Right lobe of liver (tissue), 6 donors: ENCODE results near the gene ULK4. TPM values are rescaled to one million over a fixed set of nuclear protein-coding genes. Genes with fewer than 3 reads are reported as not detected.
"Not testable (repeated sequence)": the region's sequence is repeated elsewhere in the genome, so short reads cannot be mapped to it uniquely, and the experiment has no call there.

Experiments
- ATAC-seq, 4 donors: fragments of 200-7000 bp; cut with Tn5 transposase; one replicate each; pipeline ENCODE4 v1.9.1; 2020; ENCODE audit warnings: mild to moderate bottlenecking in 4 of 4, moderate library complexity in 4 of 4
- DNase-seq, 3 donors: peaks; one replicate each; pipeline ENCODE4 v3.0.0-alpha.2; 2020
- H3K27ac ChIP-seq, 3 donors: fragments of 200-600 bp; one replicate each; pipeline ENCODE4 v1.8.0; 2022
- H3K27me3 ChIP-seq, 2 donors: fragments of 200-600 bp; one replicate each; pipeline ENCODE4 v1.8.0; 2022
- H3K36me3 ChIP-seq, 4 donors: fragments of 200-600 bp; sonication (generic) in 1 of 4; one replicate each; pipeline versions ENCODE4 v1.5.1 to v1.8.0; 2017 to 2022; ENCODE audit warnings: control low read depth in 1 of 4
- H3K4me1 ChIP-seq, 4 donors: fragments of 200-600 bp; sonication (generic) in 1 of 4; one replicate each; pipeline versions ENCODE4 v1.5.1 to v1.8.0; 2017 to 2022; ENCODE audit warnings: control low read depth in 1 of 4
- H3K4me3 ChIP-seq, 3 donors: fragments of 200-600 bp; one replicate each; pipeline ENCODE4 v1.8.0; 2022
- H3K9me3 ChIP-seq, 4 donors: fragments of 200-600 bp; sonication (generic) in 1 of 4; one replicate each; pipeline versions ENCODE4 v1.5.1 to v1.8.0; 2017 to 2022; ENCODE audit warnings: control low read depth in 1 of 4
- POLR2A ChIP-seq: fragments of 450-650 bp; IDR thresholded peaks from one replicate; pipeline ENCODE4 v1.6.1; 2017; ENCODE audit warnings: antibody characterized with exemption, mild to moderate bottlenecking
- WGBS: methylation state at CpG from one replicate; pipeline ENCODE4 v1.1.6; 2018; ENCODE audit warnings: low coverage, low lambda C conversion rate; ENCODE audit not compliant: insufficient coverage; ENCODE audit errors: missing lambda C conversion rate; 5-methylcytosine and 5-hydroxymethylcytosine counted together
- intact Hi-C, 2 donors: fragments of 100-400 bp; cut with DNase I; formaldehyde crosslinking; loops; one replicate each; pipeline versions ENCODE4 v1.11.2 to v1.14.1; 2022
- total RNA-seq, 6 experiments: library from RNA; depleted of rRNA in 2 of 6; stranded (reverse); fragments of >200 nt in 2 of 6; fragmentation: NEBNext Ultra II Directional in 3 of 6; extraction: Animal tissue kit (Norgen Biotek cat#: 25700) in 3 of 6; gene quantifications; one replicate each; pipeline versions ENCODE4 v1.1.0 to v1.2.4, GENCODE V29; 2016 to 2023
- TF ChIP-seq, protein P1 (sequence below), 4 donors: fragments of 200-600 bp in 3 of 4; fragments of 450-650 bp in 1 of 4; IDR thresholded peaks; one replicate each; pipeline versions ENCODE4 v1.5.1 to v1.8.0; 2016 to 2022; ENCODE audit warnings: antibody characterized with exemption in 4 of 4, mild to moderate bottlenecking in 2 of 4
- donor health status: DM: no; HTN: yes; CAD: no.
- donor health status: DM: no; HTN: no; CAD: no.
- donor health status: DM: no; HTN: no; CAD: no.
- donor health status: DM: no; HTN: yes; CAD: no.
- donor health status: DM: no; HTN: yes; CAD: no.

The ULK4 gene
- total RNA-seq, 6 experiments from 2014 or later = 2.8 to 5.6 (median 4.9) TPM

DNA sequence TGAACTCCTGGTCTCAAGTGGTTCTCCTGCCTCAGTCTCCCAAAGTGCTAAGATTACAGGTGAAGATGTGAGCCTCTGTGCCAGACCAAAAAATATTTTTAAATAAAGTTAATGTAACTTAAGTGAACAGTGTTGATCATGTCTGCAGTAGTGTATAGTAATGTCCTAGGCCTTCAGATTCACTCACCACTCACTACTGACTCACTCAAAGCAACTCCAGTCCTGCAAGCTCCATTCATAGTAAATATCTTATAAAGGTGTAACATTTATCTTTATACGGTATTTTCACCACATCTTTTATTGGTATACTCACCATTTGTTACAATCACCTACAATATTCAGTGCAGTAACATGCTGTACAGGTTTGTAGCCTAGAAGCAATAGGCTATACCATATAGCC, 264.2 kb downstream of the ULK4 start:
- intact Hi-C loops = no loop called here
- 100% methylated on average over 1 of the region's 1 CpG for WGBS
- TF ChIP-seq, protein P1, sequence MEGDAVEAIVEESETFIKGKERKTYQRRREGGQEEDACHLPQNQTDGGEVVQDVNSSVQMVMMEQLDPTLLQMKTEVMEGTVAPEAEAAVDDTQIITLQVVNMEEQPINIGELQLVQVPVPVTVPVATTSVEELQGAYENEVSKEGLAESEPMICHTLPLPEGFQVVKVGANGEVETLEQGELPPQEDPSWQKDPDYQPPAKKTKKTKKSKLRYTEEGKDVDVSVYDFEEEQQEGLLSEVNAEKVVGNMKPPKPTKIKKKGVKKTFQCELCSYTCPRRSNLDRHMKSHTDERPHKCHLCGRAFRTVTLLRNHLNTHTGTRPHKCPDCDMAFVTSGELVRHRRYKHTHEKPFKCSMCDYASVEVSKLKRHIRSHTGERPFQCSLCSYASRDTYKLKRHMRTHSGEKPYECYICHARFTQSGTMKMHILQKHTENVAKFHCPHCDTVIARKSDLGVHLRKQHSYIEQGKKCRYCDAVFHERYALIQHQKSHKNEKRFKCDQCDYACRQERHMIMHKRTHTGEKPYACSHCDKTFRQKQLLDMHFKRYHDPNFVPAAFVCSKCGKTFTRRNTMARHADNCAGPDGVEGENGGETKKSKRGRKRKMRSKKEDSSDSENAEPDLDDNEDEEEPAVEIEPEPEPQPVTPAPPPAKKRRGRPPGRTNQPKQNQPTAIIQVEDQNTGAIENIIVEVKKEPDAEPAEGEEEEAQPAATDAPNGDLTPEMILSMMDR (IDR thresholded peaks at IDR 0.05) = no peak
- TF ChIP-seq POLR2A = no peak
- ATAC-seq = no peak
- no peaks in the 10 kb centered on the region for H3K27me3 ChIP-seq
- peaks cover 0 to 9% (median 3%) of the 10 kb centered on the region in 4 donors for H3K4me1 ChIP-seq
- H3K4me3 ChIP-seq = no peak overlapping the region
- H3K36me3 ChIP-seq = no peaks in the 10 kb centered on the region
- H3K27ac ChIP-seq = no peak overlapping the region
- DNase-seq = no peak
- no peaks in the 10 kb centered on the region for H3K9me3 ChIP-seq

DNA sequence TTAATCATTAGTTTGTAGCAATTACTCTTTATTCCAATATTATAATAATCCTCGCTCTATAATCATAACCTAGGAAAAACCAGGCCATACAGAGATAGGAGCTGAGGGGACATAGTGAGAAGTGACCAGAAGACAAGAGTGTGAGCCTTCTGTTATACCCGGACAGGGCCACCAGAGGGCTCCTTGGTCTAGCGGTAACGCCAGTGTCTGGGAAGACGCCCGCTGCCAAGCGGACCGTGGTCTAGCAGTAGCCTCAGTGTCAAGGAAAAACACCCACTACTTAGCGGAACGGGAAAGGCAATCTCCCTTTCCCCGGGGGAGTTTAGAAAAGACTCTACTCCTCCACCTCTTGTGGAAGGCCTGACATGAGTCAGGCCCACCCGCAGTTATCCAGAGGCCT, 266.1 kb downstream of the ULK4 start:
- ATAC-seq, H3K36me3 ChIP-seq, H3K9me3 ChIP-seq, H3K27me3 ChIP-seq, intact Hi-C loops, DNase-seq, H3K27ac ChIP-seq, H3K4me3 ChIP-seq: not testable (repeated sequence)
- 61% methylated on average over 6 of the region's 12 CpGs for WGBS
- H3K4me1 ChIP-seq = peaks cover 0 to 18% (median 4%) of the 10 kb centered on the region in 4 donors
- TF ChIP-seq, protein P1 (IDR thresholded peaks at IDR 0.05) = peak in 3 of 4 donors; percentile 10 to 22 (median 12)

DNA sequence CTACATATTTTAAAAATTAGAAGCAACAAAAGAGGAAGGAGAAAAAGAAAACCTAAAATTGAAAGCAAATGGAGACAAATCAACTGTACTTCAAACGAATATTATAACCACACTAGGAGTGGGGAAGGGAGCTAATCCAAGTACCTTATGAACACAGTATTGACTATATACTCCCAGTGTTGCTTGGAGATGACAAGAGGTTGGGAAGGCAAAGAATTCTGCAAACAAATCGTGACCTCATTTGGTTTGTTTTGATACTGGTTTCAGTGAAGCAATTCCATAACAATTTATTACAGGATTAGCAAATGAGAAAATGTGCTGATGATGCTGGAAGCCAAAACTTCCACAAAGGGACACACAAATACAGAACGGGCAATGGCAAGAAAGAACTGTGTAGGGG, 268.1 kb downstream of the ULK4 start:
- ATAC-seq = peak; percentile 89 to 93 (median 91)

DNA sequence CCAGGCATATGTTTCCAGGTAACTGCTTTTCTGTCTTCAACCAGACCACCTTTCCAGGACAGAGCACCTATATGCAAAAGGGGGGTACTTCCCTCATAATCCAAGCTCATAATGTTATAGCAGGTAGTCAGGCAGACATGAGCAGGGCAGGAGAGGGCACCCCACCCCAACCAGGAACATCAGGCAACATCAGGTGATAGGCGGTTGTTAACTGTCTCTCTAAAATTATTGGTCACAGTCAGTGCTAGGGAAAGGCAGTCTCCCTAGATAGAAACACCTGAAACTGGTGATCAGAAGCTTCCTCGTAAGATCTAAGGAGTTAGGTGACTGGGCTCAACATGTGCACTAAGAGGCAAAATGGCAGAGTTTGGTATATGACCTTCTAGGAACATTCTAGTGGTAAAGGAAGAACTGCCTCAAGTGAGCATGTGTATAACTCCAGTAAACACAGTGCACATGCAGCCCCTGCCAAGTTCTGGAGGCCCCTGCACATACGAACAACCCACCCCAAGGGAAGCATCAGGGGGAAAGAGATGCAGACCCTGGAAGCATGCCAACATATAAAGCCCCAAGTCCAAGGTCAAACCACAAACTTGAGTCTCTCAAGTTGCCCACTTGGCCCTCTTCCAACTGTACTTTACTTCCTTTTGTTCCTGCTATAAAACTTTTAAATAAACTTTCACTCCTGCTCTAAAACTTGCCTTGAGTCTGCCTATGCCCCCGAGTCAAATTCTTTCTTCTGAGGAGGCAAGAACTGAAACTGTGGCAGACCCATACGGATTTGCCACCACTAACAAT, 270.9 kb downstream of the ULK4 start:
- intact Hi-C loops = no loop called here
- DNase-seq (no peak), ATAC-seq (no peak)
- 47% methylated on average over 4 of the region's 5 CpGs for WGBS
- Histone ChIP-seq H3K36me3 (no peaks in the 10 kb centered on the region), H3K4me3 (no peak overlapping the region), H3K4me1 (peaks cover 0 to 29% (median 10%) of the 10 kb centered on the region in 4 donors), H3K27me3 (no peaks in the 10 kb centered on the region), H3K27ac (peak overlapping the region in 2 of 3 donors; percentile 26 to 28), H3K9me3 (no peaks in the 10 kb centered on the region)
- TF ChIP-seq, protein P1 (IDR thresholded peaks at IDR 0.05) = no peak
- no peak for TF ChIP-seq POLR2A

More for the DNA sequence above, 268.1 kb downstream of the ULK4 start:
- 11% methylated on average over 3 of the region's 3 CpGs for WGBS
- TF ChIP-seq POLR2A = no peak
- TF ChIP-seq, protein P1 (IDR thresholded peaks at IDR 0.05) = no peak
- H3K36me3 ChIP-seq = no peaks in the 10 kb centered on the region
- no peak overlapping the region for H3K4me3 ChIP-seq
- DNase-seq = no peak
- H3K27ac ChIP-seq = peak overlapping the region; percentile 25 to 80 (median 38)
- peaks cover 0 to 20% (median 4%) of the 10 kb centered on the region in 4 donors for H3K4me1 ChIP-seq
- no peaks in the 10 kb centered on the region for H3K27me3 ChIP-seq
- intact Hi-C loops = no loop called here
- H3K9me3 ChIP-seq = no peaks in the 10 kb centered on the region
